H9 (cell line): ENCODE data around the gene CCL24. TPM values are rescaled to one million over a fixed set of nuclear protein-coding genes. Genes with fewer than 3 reads are reported as not detected.

Experiments
- DNase-seq: peaks from one replicate; pipeline ENCODE4 v3.0.0-alpha.2; 2017
- H2AFZ ChIP-seq: one replicate; pipeline ENCODE4 v1.6.1; 2013; ENCODE audit warnings: mild to moderate bottlenecking, low read length, control low read depth, moderate library complexity
- H2AK5ac ChIP-seq: 2 replicates; pipeline ENCODE4 v1.6.1; 2013; ENCODE audit warnings: low read length, control low read depth, mixed read lengths; ENCODE audit not compliant: insufficient read length
- H2BK120ac ChIP-seq: one replicate; pipeline ENCODE4 v1.6.1; 2013; ENCODE audit warnings: low read depth, mild to moderate bottlenecking, low read length, control low read depth, inconsistent platforms; ENCODE audit not compliant: poor library complexity, severe bottlenecking
- H2BK12ac ChIP-seq: 2 replicates; pipeline ENCODE4 v1.6.1; 2013; ENCODE audit warnings: low read length, control low read depth, mixed read lengths, low read depth; ENCODE audit not compliant: insufficient read length
- H2BK15ac ChIP-seq: 2 replicates; pipeline ENCODE4 v1.6.1; 2013; ENCODE audit warnings: low read depth, low read length, control low read depth
- H2BK20ac ChIP-seq: one replicate; pipeline ENCODE4 v1.6.1; 2013; ENCODE audit warnings: low read depth, mild to moderate bottlenecking, low read length, control low read depth, inconsistent platforms; ENCODE audit not compliant: poor library complexity, severe bottlenecking
- H2BK5ac ChIP-seq: 2 replicates; pipeline ENCODE4 v1.6.1; 2013; ENCODE audit warnings: low read length, control low read depth, mixed read lengths; ENCODE audit not compliant: insufficient read length
- H3K14ac ChIP-seq: 2 replicates; pipeline ENCODE4 v1.6.1; 2013; ENCODE audit warnings: low read length, control low read depth; ENCODE audit not compliant: insufficient read depth
- H3K18ac ChIP-seq: 2 replicates; pipeline ENCODE4 v1.6.1; 2013; ENCODE audit warnings: low read depth, mild to moderate bottlenecking, mixed read lengths, low read length, control low read depth; ENCODE audit not compliant: insufficient read length
- H3K23ac ChIP-seq: 2 replicates; pipeline ENCODE4 v1.6.1; 2013; ENCODE audit warnings: low read length, control low read depth, mixed read lengths, low read depth; ENCODE audit not compliant: insufficient read length
- H3K23me2 ChIP-seq: 2 replicates; pipeline ENCODE4 v1.6.1; 2013; ENCODE audit warnings: low read depth, mild to moderate bottlenecking, mixed read lengths, low read length, control low read depth; ENCODE audit not compliant: insufficient read length, poor library complexity, severe bottlenecking
- H3K27ac ChIP-seq: 2 replicates; pipeline ENCODE4 v1.5.1; 2013; ENCODE audit warnings: low read length, control low read depth, mixed read lengths, low read depth; ENCODE audit not compliant: insufficient read length
- H3K27me3 ChIP-seq: 2 replicates; pipeline ENCODE4 v1.6.1; 2013; ENCODE audit warnings: low read length, control low read depth, inconsistent platforms; ENCODE audit not compliant: insufficient read depth
- H3K4ac ChIP-seq: 2 replicates; pipeline ENCODE4 v1.6.1; 2013; ENCODE audit warnings: low read depth, mild to moderate bottlenecking, control low read depth, inconsistent platforms, low read length, moderate library complexity
- H3K4me1 ChIP-seq: 2 replicates; pipeline ENCODE4 v1.6.1; 2013; ENCODE audit warnings: low read length, control low read depth, inconsistent platforms; ENCODE audit not compliant: insufficient read depth
- H3K4me2 ChIP-seq: 2 replicates; pipeline ENCODE4 v1.6.1; 2013; ENCODE audit warnings: low read length, control low read depth, mixed read lengths; ENCODE audit not compliant: insufficient read length, insufficient read depth
- H3K56ac ChIP-seq: 2 replicates; pipeline ENCODE4 v1.6.1; 2013; ENCODE audit warnings: low read depth, mild to moderate bottlenecking, mixed read lengths, low read length, control low read depth; ENCODE audit not compliant: insufficient read length
- H3K79me1 ChIP-seq: 2 replicates; pipeline ENCODE4 v1.6.1; 2013; ENCODE audit warnings: low read depth, mild to moderate bottlenecking, moderate library complexity, low read length, control low read depth, inconsistent platforms; ENCODE audit not compliant: insufficient read depth, poor library complexity, severe bottlenecking
- H3K79me2 ChIP-seq: 2 replicates; pipeline ENCODE4 v1.6.1; 2013; ENCODE audit warnings: low read length, control low read depth, inconsistent platforms; ENCODE audit not compliant: insufficient read depth
- H3K9ac ChIP-seq: 2 replicates; pipeline ENCODE4 v1.6.1; 2013; ENCODE audit warnings: low read length, control low read depth, mixed read lengths; ENCODE audit not compliant: insufficient read length; ENCODE audit errors: extremely low read depth
- H3K9me3 ChIP-seq: one replicate; pipeline ENCODE4 v1.6.1; 2013; ENCODE audit warnings: low read depth, low read length, inconsistent platforms; ENCODE audit not compliant: control insufficient read depth
- H3T11ph ChIP-seq: one replicate; pipeline ENCODE4 v1.6.1; 2013; ENCODE audit warnings: mild to moderate bottlenecking, low read length, control low read depth, inconsistent platforms
- H4K20me1 ChIP-seq: one replicate; pipeline ENCODE4 v1.6.1; 2013; ENCODE audit not compliant: control insufficient read depth, insufficient read length, insufficient read depth
- H4K5ac ChIP-seq: 2 replicates; pipeline ENCODE4 v1.6.1; 2013; ENCODE audit warnings: low read depth, mild to moderate bottlenecking, mixed read lengths, low read length, control low read depth; ENCODE audit not compliant: insufficient read length
- H4K8ac ChIP-seq: replicated peaks from 2 replicates; pipeline ENCODE4 v1.6.1; 2013; ENCODE audit warnings: low read length, control low read depth, mixed read lengths, low read depth; ENCODE audit not compliant: insufficient read length
- H4K91ac ChIP-seq: 2 replicates; pipeline ENCODE4 v1.6.1; 2013; ENCODE audit warnings: low read depth, mild to moderate bottlenecking, moderate library complexity, mixed read lengths, low read length, control low read depth; ENCODE audit not compliant: insufficient read length
- H3K27ac Mint-ChIP-seq, 3 experiments: 2 replicates in 2 of 3; 3 replicates in 1 of 3; pipeline ENCODE4 v1.8.0; 2020 to 2021; ENCODE audit warnings: mixed read lengths in 3 of 3, mild to moderate bottlenecking in 1 of 3, moderate library complexity in 1 of 3
- H3K27me3 Mint-ChIP-seq: 2 replicates; pipeline ENCODE4 v1.8.0; 2021; ENCODE audit warnings: low read depth, mild to moderate bottlenecking, moderate library complexity, mixed read lengths
- H3K36me3 Mint-ChIP-seq, 3 experiments: 2 replicates in 2 of 3; 3 replicates in 1 of 3; pipeline ENCODE4 v1.8.0; 2020 to 2021; ENCODE audit warnings: low read depth in 3 of 3, mixed read lengths in 3 of 3; ENCODE audit not compliant: insufficient read depth in 1 of 3
- H3K4me1 Mint-ChIP-seq, 2 experiments: 2 replicates each; pipeline ENCODE4 v1.8.0; 2020; ENCODE audit warnings: mixed read lengths in 2 of 2
- H3K4me3 Mint-ChIP-seq, 2 experiments: 2 replicates in 1 of 2; 3 replicates in 1 of 2; pipeline ENCODE4 v1.8.0; 2020 to 2021; ENCODE audit warnings: mild to moderate bottlenecking in 2 of 2, mixed read lengths in 2 of 2, moderate library complexity in 1 of 2
- H3K9me3 Mint-ChIP-seq, 2 experiments: 2 replicates in 1 of 2; 3 replicates in 1 of 2; pipeline ENCODE4 v1.8.0; 2020; ENCODE audit warnings: mild to moderate bottlenecking in 2 of 2, mixed read lengths in 2 of 2, moderate library complexity in 1 of 2
- CTCF ChIP-seq: fragments of 200-600 bp; sonication (generic); conservative IDR thresholded peaks from 3 replicates; pipeline ENCODE4 v1.8.0; 2021; ENCODE audit warnings: antibody characterized with exemption, mild to moderate bottlenecking
- WGBS: extraction: QIAGEN DNeasy Blood & Tissue Kit; methylation state at CpG from one replicate; pipeline ENCODE4 v1.1.7; 2013; ENCODE audit warnings: missing lambda C conversion rate, low lambda C conversion rate, mixed read lengths; ENCODE audit not compliant: insufficient read length; ENCODE audit errors: extremely low coverage; 5-methylcytosine and 5-hydroxymethylcytosine counted together
- total RNA-seq: library from RNA; stranded (reverse); gene quantifications from 2 replicates; pipeline ENCODE4 v1.2.1, GENCODE V29; 2021

CCL24 gene
- total RNA-seq, 1 experiment from 2014 or later, result not detected

- no peaks in the 10 kb centered on the region; the same call in 1 of the 2 replicates for H3K27me3 Mint-ChIP-seq
Observed at GRCh38 chr7:75798770-75799169, 14.8 kb downstream of the CCL24 start.

More at GRCh38 chr7:75798770-75799169, 14.8 kb downstream of the CCL24 start:
- TF ChIP-seq CTCF, result no peak
- Histone ChIP-seq H4K5ac (no peak overlapping the region), H2BK12ac (no peak overlapping the region), H3K27ac (no peak overlapping the region), H3K18ac (no peak overlapping the region), H3K9ac (no peak overlapping the region), H2BK5ac (no peak overlapping the region), H2AFZ (no peak overlapping the region), H2BK15ac (no peak overlapping the region), H3K4ac (no peak overlapping the region), H3K9me3 (no peaks in the 10 kb centered on the region), H2BK120ac (no peak overlapping the region), H2BK20ac (no peak overlapping the region), H3K79me2 (no peaks in the 10 kb centered on the region), H4K20me1 (no peaks in the 10 kb centered on the region), H3K56ac (no peak overlapping the region), H3K23me2 (no peaks in the 10 kb centered on the region), H3K14ac (no peak overlapping the region), H4K91ac (no peak overlapping the region), H3T11ph (no peak overlapping the region), H3K4me1 (no peaks in the 10 kb centered on the region), H4K8ac (no peak overlapping the region), H3K27me3 (no peaks in the 10 kb centered on the region), H3K23ac (no peak overlapping the region), H3K4me2 (no peak overlapping the region), H3K79me1 (no peaks in the 10 kb centered on the region), H2AK5ac (no peak overlapping the region)
- H3K4me3 Mint-ChIP-seq, result no peak overlapping the region
- no peaks in the 10 kb centered on the region for H3K36me3 Mint-ChIP-seq
- no peaks in the 10 kb centered on the region for H3K9me3 Mint-ChIP-seq
- DNase-seq, result no peak
- no peak overlapping the region for H3K27ac Mint-ChIP-seq
- no CpG with 5 or more reads among the region's 4 CpGs for WGBS
- peaks cover 3 to 5% of the 10 kb centered on the region in 2 experiments; a peak in 1 of 4 replicates for H3K4me1 Mint-ChIP-seq
